ENCODE measurements around the gene FOXK2. TPM values are rescaled to one million over a fixed set of nuclear protein-coding genes. Genes with fewer than 3 reads are reported as not detected.
"Not testable (repeated sequence)": the region's sequence is repeated elsewhere in the genome, so short reads cannot be mapped to it uniquely, and the experiment has no call there.

Gene FOXK2
- total RNA-seq, 1 donor from 2014 or later: 95.7 TPM

GRCh38 chr17:82582213-82582612, 62.7 kb downstream of the FOXK2 start:
- no peaks in the 10 kb centered on the region for H3K36me3 Mint-ChIP-seq (ENCODE audit: unreplicated experiment)
- TF ChIP-seq CTCF (IDR thresholded peaks at IDR 0.05; ENCODE audit: partially characterized antibody, unreplicated experiment): no peak
- peak; percentile 33 for DNase-seq
- H3K4me1 Mint-ChIP-seq (ENCODE audit: low read depth, unreplicated experiment): peaks cover 23% of the 10 kb centered on the region
- peak overlapping the region; percentile 56 for H3K27ac Mint-ChIP-seq (ENCODE audit: unreplicated experiment)
- H3K4me3 Mint-ChIP-seq (ENCODE audit: unreplicated experiment): peak overlapping the region; percentile 67
- H3K9me3 Mint-ChIP-seq (ENCODE audit: unreplicated experiment): peaks cover 9% of the 10 kb centered on the region
- H3K27me3 Mint-ChIP-seq (ENCODE audit: unreplicated experiment): peaks cover 9% of the 10 kb centered on the region

GRCh38 chr17:82582709-82583108, 63.2 kb downstream of the FOXK2 start:
- Mint-ChIP-seq H3K4me3 (ENCODE audit: unreplicated experiment) (peak overlapping the region; percentile 67), H3K9me3 (ENCODE audit: unreplicated experiment) (peaks cover 9% of the 10 kb centered on the region), H3K36me3 (ENCODE audit: unreplicated experiment) (no peaks in the 10 kb centered on the region), H3K4me1 (ENCODE audit: low read depth, unreplicated experiment) (peaks cover 24% of the 10 kb centered on the region), H3K27ac (ENCODE audit: unreplicated experiment) (peak overlapping the region; percentile 56), H3K27me3 (ENCODE audit: unreplicated experiment) (peaks cover 9% of the 10 kb centered on the region)
- no peak for TF ChIP-seq CTCF (IDR thresholded peaks at IDR 0.05; ENCODE audit: partially characterized antibody, unreplicated experiment)
- no peak for DNase-seq

- Mint-ChIP-seq H3K27ac (ENCODE audit: unreplicated experiment) (no peak overlapping the region), H3K27me3 (ENCODE audit: unreplicated experiment) (peaks cover 9% of the 10 kb centered on the region), H3K9me3 (ENCODE audit: unreplicated experiment) (peaks cover 9% of the 10 kb centered on the region), H3K4me1 (ENCODE audit: low read depth, unreplicated experiment) (peaks cover 18% of the 10 kb centered on the region), H3K36me3 (ENCODE audit: unreplicated experiment) (no peaks in the 10 kb centered on the region), H3K4me3 (ENCODE audit: unreplicated experiment) (no peak overlapping the region)
- no peak for TF ChIP-seq CTCF (IDR thresholded peaks at IDR 0.05; ENCODE audit: partially characterized antibody, unreplicated experiment)
- no peak for DNase-seq
Measured at GRCh38 chr17:82583720-82584234, 64.2 kb downstream of the FOXK2 start.

GRCh38 chr17:82585935-82586575, 66.5 kb downstream of the FOXK2 start:
- not testable (repeated sequence) for H3K9me3 Mint-ChIP-seq (ENCODE audit: unreplicated experiment); DNase-seq; H3K4me3 Mint-ChIP-seq (ENCODE audit: unreplicated experiment); H3K27me3 Mint-ChIP-seq (ENCODE audit: unreplicated experiment); H3K36me3 Mint-ChIP-seq (ENCODE audit: unreplicated experiment)
- Mint-ChIP-seq H3K4me1 (ENCODE audit: low read depth, unreplicated experiment) (peaks cover 23% of the 10 kb centered on the region), H3K27ac (ENCODE audit: unreplicated experiment) (peak overlapping the region; percentile 64)

GRCh38 chr17:82586576-82587233, 67.2 kb downstream of the FOXK2 start:
- Mint-ChIP-seq H3K36me3 (ENCODE audit: unreplicated experiment) (no peaks in the 10 kb centered on the region), H3K4me1 (ENCODE audit: low read depth, unreplicated experiment) (peaks cover 22% of the 10 kb centered on the region), H3K27ac (ENCODE audit: unreplicated experiment) (peak overlapping the region; percentile 56), H3K27me3 (ENCODE audit: unreplicated experiment) (peaks cover 9% of the 10 kb centered on the region), H3K4me3 (ENCODE audit: unreplicated experiment) (no peak overlapping the region), H3K9me3 (ENCODE audit: unreplicated experiment) (peaks cover 7% of the 10 kb centered on the region)
- TF ChIP-seq CTCF (IDR thresholded peaks at IDR 0.05; ENCODE audit: partially characterized antibody, unreplicated experiment): no peak
- DNase-seq: no peak
